IMR-90 (cell line): ENCODE data around the gene SBF2. TPM values are rescaled to one million over a fixed set of nuclear protein-coding genes. Genes with fewer than 3 reads are reported as not detected.
A peak's percentile ranks its signal among the peaks of the same experiment; 100 is the strongest.

Experiments
- ATAC-seq: fragments of 200-7000 bp; cut with Tn5 transposase; 2 replicates; pipeline ENCODE4 v1.9.1; 2020; ENCODE audit warnings: low read depth, mild to moderate bottlenecking, moderate library complexity
- BruUV-seq: library from RNA; stranded (reverse); fragments of 400-500 nt; replicated peaks from 2 replicates; lab custom pipeline; 2021; lab: Mats Ljungman, UMichigan
- CTCF ChIA-PET: fragments of 300-600 bp; formaldehyde crosslinking; extraction: SDS; loops from one replicate; lab custom pipeline; 2021; ENCODE audit warnings: antibody characterized with exemption; lab: Yijun Ruan, JAX
- POLR2A ChIA-PET: fragments of 300-600 bp; sonication (Branson Sonifier 250); formaldehyde crosslinking; loops from one replicate; lab custom pipeline; 2022; ENCODE audit warnings: antibody characterized with exemption; ENCODE audit not compliant: unreplicated experiment; lab: Charles Lee
- DNase-seq: peaks from one replicate; pipeline ENCODE4 v3.0.0; 2013
- H2AFZ ChIP-seq: replicated peaks from 2 replicates; pipeline ENCODE3; 2013; ENCODE audit warnings: low read length, mild to moderate bottlenecking; ENCODE audit not compliant: poor library complexity
- H2AK5ac ChIP-seq: 2 replicates; pipeline ENCODE4 v1.6.1; 2013; ENCODE audit warnings: low read depth, low read length, inconsistent platforms
- H2AK9ac ChIP-seq: replicated peaks from 2 replicates; pipeline ENCODE3; 2013; ENCODE audit warnings: mild to moderate bottlenecking, low read depth, low read length, moderate library complexity; ENCODE audit not compliant: poor library complexity
- H2BK120ac ChIP-seq: 2 replicates; pipeline ENCODE4 v1.6.1; 2013; ENCODE audit warnings: low read depth, low read length, inconsistent platforms
- H2BK15ac ChIP-seq: 3 replicates; pipeline ENCODE4 v1.6.1; 2013; ENCODE audit warnings: low read depth, low read length, inconsistent platforms
- H2BK20ac ChIP-seq: 2 replicates; pipeline ENCODE4 v1.6.1; 2013; ENCODE audit warnings: low read depth, mild to moderate bottlenecking, inconsistent platforms, low read length, moderate library complexity
- H2BK5ac ChIP-seq: 2 replicates; pipeline ENCODE4 v1.6.1; 2013; ENCODE audit warnings: mild to moderate bottlenecking, low read depth, low read length, inconsistent platforms; ENCODE audit not compliant: poor library complexity, severe bottlenecking
- H3K14ac ChIP-seq: replicated peaks from 2 replicates; pipeline ENCODE4 v1.6.1; 2013; ENCODE audit warnings: low read depth, low read length, inconsistent platforms
- H3K18ac ChIP-seq: 2 replicates; pipeline ENCODE4 v1.6.1; 2013; ENCODE audit warnings: low read depth, low read length, control low read depth
- H3K23ac ChIP-seq: 2 replicates; pipeline ENCODE4 v1.6.1; 2013; ENCODE audit warnings: low read depth, low read length, inconsistent platforms
- H3K27ac ChIP-seq: 2 replicates; pipeline ENCODE4 v1.5.1; 2013; ENCODE audit warnings: mild to moderate bottlenecking, control low read depth, low read length; ENCODE audit not compliant: insufficient read depth
- H3K27me3 ChIP-seq: 2 replicates; pipeline ENCODE4 v1.6.1; 2013; ENCODE audit warnings: low read length; ENCODE audit not compliant: control insufficient read depth, insufficient read depth
- H3K36me3 ChIP-seq: 2 replicates; pipeline ENCODE4 v1.6.1; 2013; ENCODE audit warnings: low read length, mixed read lengths; ENCODE audit not compliant: control insufficient read depth, insufficient read depth
- H3K4ac ChIP-seq: 2 replicates; pipeline ENCODE4 v1.6.1; 2013; ENCODE audit warnings: low read depth, low read length, inconsistent platforms
- H3K4me1 ChIP-seq: 2 replicates; pipeline ENCODE4 v1.6.1; 2013; ENCODE audit warnings: low read length, mixed read lengths; ENCODE audit not compliant: control insufficient read depth, insufficient read depth
- H3K4me2 ChIP-seq: 2 replicates; pipeline ENCODE4 v1.6.1; 2013; ENCODE audit warnings: low read depth, mild to moderate bottlenecking, control low read depth, low read length, moderate library complexity
- H3K4me3 ChIP-seq: 2 replicates; pipeline ENCODE4 v1.5.1; 2013; ENCODE audit warnings: low read depth, mild to moderate bottlenecking, control low read depth, low read length, moderate library complexity; ENCODE audit not compliant: insufficient read depth
- H3K56ac ChIP-seq: 2 replicates; pipeline ENCODE4 v1.6.1; 2013; ENCODE audit warnings: low read length, inconsistent platforms; ENCODE audit not compliant: insufficient read depth; ENCODE audit errors: extremely low read depth
- H3K79me1 ChIP-seq, 2 experiments: 2 replicates each; pipeline ENCODE4 v1.6.1; 2013; ENCODE audit warnings: low read length in 2 of 2, inconsistent platforms in 1 of 2, low read depth in 1 of 2
- H3K9ac ChIP-seq: 2 replicates; pipeline ENCODE4 v1.6.1; 2013; ENCODE audit warnings: low read depth, low read length, control low read depth
- H3K9me1 ChIP-seq: 2 replicates; pipeline ENCODE4 v1.6.1; 2013; ENCODE audit warnings: low read length, inconsistent platforms; ENCODE audit not compliant: insufficient read depth
- H3K9me3 ChIP-seq: 2 replicates; pipeline ENCODE4 v1.6.1; 2013; ENCODE audit warnings: low read length; ENCODE audit not compliant: control insufficient read depth, insufficient read depth
- H4K20me1 ChIP-seq: 2 replicates; pipeline ENCODE4 v1.6.1; 2013; ENCODE audit warnings: low read length, inconsistent platforms; ENCODE audit not compliant: insufficient read depth
- H4K5ac ChIP-seq: 2 replicates; pipeline ENCODE4 v1.6.1; 2013; ENCODE audit warnings: mild to moderate bottlenecking, low read depth, low read length, control low read depth
- H4K8ac ChIP-seq, 2 experiments: 2 replicates each; pipeline ENCODE4 v1.6.1; 2013; ENCODE audit warnings: low read depth in 2 of 2, low read length in 2 of 2, control low read depth in 1 of 2, inconsistent platforms in 1 of 2
- H4K91ac ChIP-seq: 2 replicates; pipeline ENCODE4 v1.6.1; 2013; ENCODE audit warnings: low read depth, low read length, inconsistent platforms; ENCODE audit not compliant: insufficient read depth
- BHLHE40 ChIP-seq: fragments of 150-350 bp; IDR thresholded peaks from 2 replicates; pipeline ENCODE4 v1.6.1; 2016; ENCODE audit warnings: mild to moderate bottlenecking, low read depth, low read length
- CEBPB ChIP-seq: IDR thresholded peaks from 2 replicates; pipeline ENCODE4 v1.6.1; 2012; ENCODE audit warnings: low read depth, low read length, improper control_type of control experiment
- CHD1 ChIP-seq: IDR thresholded peaks from 2 replicates; pipeline ENCODE4 v1.6.1; 2012; ENCODE audit warnings: low read depth, low read length, improper control_type of control experiment
- ELK1 ChIP-seq: fragments of 150-350 bp; IDR thresholded peaks from 2 replicates; pipeline ENCODE4 v1.6.1; 2016; ENCODE audit warnings: low read depth, mild to moderate bottlenecking, low read length, moderate library complexity, borderline replicate concordance
- FOS ChIP-seq: fragments of 150-350 bp; IDR thresholded peaks from 2 replicates; pipeline ENCODE4 v1.6.1; 2016; ENCODE audit warnings: low read depth, low read length
- MAFK ChIP-seq: IDR thresholded peaks from 2 replicates; pipeline ENCODE4 v1.6.1; 2012; ENCODE audit warnings: low read depth, low read length, improper control_type of control experiment
- NFE2L2 ChIP-seq: fragments of 150-350 bp; IDR thresholded peaks from 2 replicates; pipeline ENCODE4 v1.6.1; 2016; ENCODE audit warnings: low read depth, mild to moderate bottlenecking, low read length
- POLR2A ChIP-seq: IDR thresholded peaks from 2 replicates; pipeline ENCODE4 v1.6.1; 2012; ENCODE audit warnings: mild to moderate bottlenecking, low read depth, low read length
- RAD21 ChIP-seq: IDR thresholded peaks from 2 replicates; pipeline ENCODE4 v1.6.1; 2012; ENCODE audit warnings: low read length, improper control_type of control experiment
- RCOR1 ChIP-seq: IDR thresholded peaks from 2 replicates; pipeline ENCODE4 v1.6.1; 2012; ENCODE audit warnings: mild to moderate bottlenecking, low read length, improper control_type of control experiment; ENCODE audit not compliant: insufficient replicate concordance
- RFX5 ChIP-seq: IDR thresholded peaks from 2 replicates; pipeline ENCODE4 v1.8.0; 2012; ENCODE audit warnings: low read depth, mild to moderate bottlenecking, low read length, moderate library complexity
- WGBS, 2 experiments: methylation state at CpG; one replicate each; pipeline versions ENCODE4 v1.1.5 to v1.1.7; 2013; ENCODE audit warnings: missing lambda C conversion rate in 2 of 2; ENCODE audit not compliant: insufficient read length in 1 of 2; ENCODE audit errors: extremely low coverage in 2 of 2; 5-methylcytosine and 5-hydroxymethylcytosine counted together
- dilution Hi-C: fragments of 300-500 bp; cut with HindIII; formaldehyde crosslinking; loops from one replicate; pipeline ENCODE4 v1.14.3; 2018; ENCODE audit warnings: low sequenced_read_pairs; ENCODE audit not compliant: unreplicated experiment
- in situ Hi-C: fragments of 300-500 bp; cut with MboI; formaldehyde crosslinking; loops from 3 replicates; pipeline ENCODE4 v1.14.3; 2019; ENCODE audit warnings: low sequenced_read_pairs, inconsistent platforms, mixed read lengths
- intact Hi-C: fragments of 100-400 bp; cut with micrococcal nuclease; formaldehyde crosslinking; loops from 2 replicates; pipeline ENCODE4 v1.10.0; 2022
- polyA plus RNA-seq, 3 experiments: library from polyadenylated mRNA; depleted of rRNA; stranded (reverse); fragments of >200 nt; gene quantifications; 2 replicates each; pipeline ENCODE4 v1.2.3, GENCODE V29; 2012; ENCODE audit warnings: low replicate concordance in 1 of 3
- total RNA-seq: library from RNA; depleted of rRNA; stranded (reverse); fragments of >200 nt; gene quantifications from 2 replicates; pipeline ENCODE4 v1.2.3, GENCODE V29; 2012

The SBF2 gene
- total and polyA plus RNA-seq, 2 of the 4 experiments (the other 2 are of a cell fraction): 23.8 to 51.8 TPM

DNA sequence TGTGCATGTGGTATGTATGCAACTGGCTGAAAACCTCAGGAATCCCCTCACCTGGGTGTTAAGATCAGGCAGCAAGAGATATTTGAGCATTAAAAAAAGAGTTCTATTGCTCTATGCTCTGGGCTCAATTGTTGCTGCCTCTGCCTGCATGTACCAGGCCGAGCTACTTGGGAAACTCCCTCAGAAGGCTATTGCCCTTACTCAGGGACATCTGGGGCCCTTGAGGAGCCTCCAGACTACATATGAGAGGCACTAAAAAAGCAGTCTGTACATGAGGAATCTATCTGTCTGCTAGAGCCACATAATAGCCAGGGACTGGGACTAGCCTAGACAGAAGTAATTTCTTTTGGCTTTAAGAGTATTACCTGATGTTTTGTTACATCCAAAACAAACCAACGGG is 510.0 kb downstream of the SBF2 start:
- H3K18ac ChIP-seq: peak overlapping the region; percentile 48
- TF ChIP-seq ELK1 (no peak), FOS (no peak), RFX5 (no peak), RCOR1 (no peak), POLR2A (no peak), BHLHE40 (no peak), RAD21 (no peak), CHD1 (no peak), MAFK (no peak), NFE2L2 (no peak), CEBPB (no peak)
- peaks cover 5 to 40% of the 10 kb centered on the region in 2 experiments for H3K79me1 ChIP-seq
- H2BK15ac ChIP-seq: no peak overlapping the region
- WGBS, 2 experiments: 86% methylated on average over 1 of the region's 2 CpGs; no CpG with 5 or more reads in 1 of the 2 experiments
- H2BK20ac ChIP-seq: peak overlapping the region; percentile 3; the same call in 1 of the 2 replicates
- no peak overlapping the region for H3K56ac ChIP-seq
- no peak overlapping the region for H2AFZ ChIP-seq
- peak overlapping the region; percentile 22 for H2BK5ac ChIP-seq
- H4K5ac ChIP-seq: peak overlapping the region; percentile 76
- peak overlapping the region; percentile 47; the same call in 1 of the 2 replicates for H3K27ac ChIP-seq
- H2BK120ac ChIP-seq: 0 out of 2 replicates have a peak overlapping the region, but pooled peaks have one; percentile 7
- intact Hi-C loops (no loop called here), dilution Hi-C loops (no loop called here), in situ Hi-C loops (no loop called here)
- no peak overlapping the region for H3K4me3 ChIP-seq
- DNase-seq (peak; percentile 41), ATAC-seq (no peak)
- no TSS peak for BruUV-seq
- ChIA-PET CTCF (no interaction called here), POLR2A (no interaction called here)
- no peak overlapping the region for H3K14ac ChIP-seq
- H3K4me1 ChIP-seq: peaks cover 16% of the 10 kb centered on the region
- no peak overlapping the region for H3K23ac ChIP-seq
- H2AK9ac ChIP-seq: no peak overlapping the region
- H3K4me2 ChIP-seq: no peak overlapping the region
- no peaks in the 10 kb centered on the region for H3K27me3 ChIP-seq
- no peak overlapping the region for H4K91ac ChIP-seq
- peak overlapping the region; percentile 42; the same call in 1 of the 2 replicates for H3K4ac ChIP-seq
- peak overlapping the region; percentile 32 to 88; a peak in 2 of 4 replicates for H4K8ac ChIP-seq
- no peak overlapping the region for H3K9ac ChIP-seq
- H4K20me1 ChIP-seq: no peaks in the 10 kb centered on the region
- no peak overlapping the region; the same call in 1 of the 2 replicates for H2AK5ac ChIP-seq
- peaks cover 21% of the 10 kb centered on the region for H3K9me1 ChIP-seq
- H3K36me3 ChIP-seq: peaks cover 49% of the 10 kb centered on the region
- H3K9me3 ChIP-seq: no peaks in the 10 kb centered on the region
